T-helper 1 cell treated with Interleukin-12 subunit alpha and Interleukin-12 subunit beta and Interleukin-4 antibody, amounts not matched to agents 30 μg/mL and 1 μg/mL, for 36 hours (primary cell): ENCODE data around the gene GAK.
"Not testable (repeated sequence)": the region's sequence is repeated elsewhere in the genome, so short reads cannot be mapped to it uniquely, and the experiment has no call there.

Experiments used
- H3K27ac Mint-ChIP-seq: one replicate; pipeline ENCODE4 v1.8.0; 2021; ENCODE audit warnings: mild to moderate bottlenecking, mixed read lengths
- H3K27me3 Mint-ChIP-seq: one replicate; pipeline ENCODE4 v1.8.0; 2021; ENCODE audit warnings: low read depth, mixed read lengths
- H3K36me3 Mint-ChIP-seq: one replicate; pipeline ENCODE4 v1.8.0; 2021; ENCODE audit warnings: low read depth, mixed read lengths
- H3K4me1 Mint-ChIP-seq: one replicate; pipeline ENCODE4 v1.8.0; 2021; ENCODE audit warnings: low read depth, mixed read lengths
- H3K4me3 Mint-ChIP-seq: one replicate; pipeline ENCODE4 v1.8.0; 2021; ENCODE audit warnings: mild to moderate bottlenecking, moderate library complexity, mixed read lengths
- H3K9me3 Mint-ChIP-seq: one replicate; pipeline ENCODE4 v1.8.0; 2021; ENCODE audit warnings: mixed read lengths

Gene GAK

DNA sequence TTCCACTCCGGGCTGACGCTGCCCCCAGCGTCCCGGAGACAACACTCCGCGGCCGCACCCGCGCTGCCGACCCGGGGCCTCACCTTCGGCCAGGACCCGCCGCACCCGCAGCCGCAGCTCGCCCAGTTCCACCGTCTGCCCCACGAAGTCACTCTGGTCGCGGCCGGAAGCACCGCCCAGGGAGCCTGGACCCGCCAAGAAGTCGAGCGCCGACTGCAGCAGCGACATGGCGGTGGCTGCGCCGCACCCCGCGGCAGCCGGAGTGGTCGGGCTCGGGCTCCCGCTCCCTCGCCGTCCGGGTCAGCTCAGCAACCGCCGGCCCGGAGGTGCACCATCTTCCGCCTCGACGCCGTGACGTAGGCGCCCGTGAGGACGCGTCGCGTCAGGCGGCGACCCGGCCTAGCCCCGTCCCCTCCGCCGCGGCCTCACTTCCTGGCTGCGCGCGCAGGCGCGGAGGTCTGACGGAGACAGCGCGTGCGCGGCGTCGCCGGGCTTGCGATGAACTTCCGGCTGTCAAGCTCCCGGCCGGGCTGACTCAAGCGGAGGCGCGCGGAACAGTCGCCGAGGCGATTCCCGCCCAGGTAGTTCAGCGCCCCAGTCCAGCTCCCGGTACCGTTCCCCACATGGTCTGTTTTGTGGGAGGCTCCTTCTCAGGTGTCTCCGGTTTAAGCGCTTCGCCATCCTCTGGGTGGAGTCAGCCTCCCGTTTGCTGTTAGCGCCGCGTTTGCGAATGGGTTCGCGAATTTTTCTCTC is at the start of gene GAK, which contains the start of gene TMEM175:
TSS of gene GAK (minus strand) at position 357 of the 753 bp plus-strand sequence. CDS start at position 228, 129 bp downstream.
TSS of gene TMEM175 (plus strand) at position 501 of the 753 bp plus-strand sequence. CDS start 15,280 bp downstream, outside the sequence.
- Mint-ChIP-seq H3K27me3 (peaks cover 5% of the 10 kb centered on the region), H3K4me1 (peaks cover 28% of the 10 kb centered on the region), H3K36me3 (peaks cover 2% of the 10 kb centered on the region), H3K9me3 (no peaks in the 10 kb centered on the region), H3K4me3 (peak within 1 kb of the TSS; percentile 94), H3K27ac (peak within 1 kb of the TSS; percentile 95)

- H3K27me3 Mint-ChIP-seq, result no peaks in the 10 kb centered on the region
- no peak overlapping the region for H3K27ac Mint-ChIP-seq
- peaks cover under 1% of the 10 kb centered on the region for H3K4me1 Mint-ChIP-seq
- no peaks in the 10 kb centered on the region for H3K36me3 Mint-ChIP-seq
- no peak overlapping the region for H3K4me3 Mint-ChIP-seq
- no peaks in the 10 kb centered on the region for H3K9me3 Mint-ChIP-seq
These were observed 47.0 kb upstream of the GAK start for GRCh38 chr4:978957-979701.

DNA sequence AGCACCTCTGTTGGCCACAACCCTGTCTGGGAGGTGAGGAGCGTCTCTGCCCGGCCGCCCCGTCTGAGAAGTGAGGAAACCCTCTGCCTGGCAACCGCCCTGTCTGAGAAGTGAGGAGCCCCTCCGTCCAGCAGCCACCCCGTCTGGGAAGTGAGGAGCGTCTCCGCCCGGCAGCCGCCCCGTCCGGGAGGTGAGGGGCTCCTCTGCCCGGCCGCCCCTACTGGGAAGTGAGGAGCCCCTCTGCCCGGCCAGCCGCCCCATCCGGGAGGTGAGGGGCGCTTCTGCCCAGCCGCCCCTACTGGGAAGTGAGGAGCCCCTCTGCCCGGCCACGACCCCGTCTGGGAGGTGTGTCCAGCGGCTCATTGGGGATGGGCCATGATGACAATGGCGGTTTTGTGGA is 43.9 kb upstream of the GAK start:
- not testable (repeated sequence) for H3K27me3 Mint-ChIP-seq, H3K27ac Mint-ChIP-seq, H3K9me3 Mint-ChIP-seq, H3K4me3 Mint-ChIP-seq, H3K4me1 Mint-ChIP-seq, H3K36me3 Mint-ChIP-seq

- Mint-ChIP-seq H3K4me3 (no peak overlapping the region), H3K27ac (no peak overlapping the region), H3K27me3 (no peaks in the 10 kb centered on the region), H3K36me3 (no peaks in the 10 kb centered on the region), H3K9me3 (no peaks in the 10 kb centered on the region), H3K4me1 (peaks cover 5% of the 10 kb centered on the region)
These were observed 42.6 kb upstream of the GAK start for GRCh38 chr4:974668-975067.

DNA sequence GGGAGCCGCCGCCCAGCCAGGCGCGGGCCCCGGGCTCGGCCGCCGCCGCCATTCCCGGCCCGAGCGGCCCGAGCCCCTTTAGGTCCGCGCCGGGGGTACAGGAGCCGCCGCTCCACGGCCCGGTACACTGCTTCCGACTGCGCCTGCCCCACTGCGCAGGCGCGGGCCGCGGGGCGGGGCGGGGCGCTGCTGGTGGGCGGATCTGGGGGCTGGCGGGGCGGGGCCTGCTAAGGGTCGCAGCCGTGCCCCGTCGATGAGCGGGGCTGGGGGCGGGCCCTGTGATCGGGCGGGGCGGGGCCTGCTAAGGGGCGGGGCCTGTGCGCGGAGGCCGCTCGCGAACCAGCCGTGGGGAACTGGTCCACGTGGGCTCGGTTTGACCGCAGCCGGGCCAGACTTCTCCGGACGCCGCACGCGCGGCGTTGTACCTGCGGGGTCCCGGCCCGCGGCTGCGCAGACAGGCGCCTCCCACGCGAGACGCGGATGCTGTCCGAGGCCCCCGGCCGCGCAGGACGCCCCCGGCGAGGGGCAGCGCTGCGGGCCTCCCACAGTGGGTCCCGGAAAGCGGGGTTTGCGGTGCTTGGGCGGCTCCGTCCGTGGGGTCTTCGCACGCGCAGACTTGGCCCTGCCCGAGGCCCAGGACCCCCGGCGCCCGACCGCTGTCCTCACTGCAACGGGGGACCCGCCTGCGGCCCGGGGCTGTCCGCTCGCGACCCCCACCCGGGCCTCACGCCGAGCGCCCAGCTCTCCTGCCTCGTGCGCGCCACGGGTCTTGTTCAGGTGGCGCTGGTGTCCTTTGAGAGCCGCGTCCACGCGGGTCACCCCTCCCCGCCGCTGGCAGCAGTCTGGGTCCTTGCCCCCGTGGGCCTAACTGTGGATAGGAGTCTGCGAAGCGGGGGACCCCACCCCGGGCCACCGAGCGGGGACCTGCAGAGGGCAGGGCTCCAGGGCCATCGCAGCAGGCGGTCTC is 41.6 kb upstream of the GAK start, which contains the start of gene DGKQ:
TSS of gene DGKQ (minus strand) at position 139 of the 967 bp plus-strand sequence. CDS start at position 52, 87 bp downstream.
- H3K27me3 Mint-ChIP-seq, result no peaks in the 10 kb centered on the region
- peak within 1 kb of the TSS; percentile 21 for H3K4me3 Mint-ChIP-seq
- H3K9me3 Mint-ChIP-seq, result no peaks in the 10 kb centered on the region
- H3K27ac Mint-ChIP-seq, result no peak within 1 kb of the TSS
- peaks cover 5% of the 10 kb centered on the region for H3K4me1 Mint-ChIP-seq
- no peaks in the 10 kb centered on the region for H3K36me3 Mint-ChIP-seq

- H3K4me3 Mint-ChIP-seq, result peak overlapping the region; percentile 21
- H3K27ac Mint-ChIP-seq, result no peak overlapping the region
- peaks cover 5% of the 10 kb centered on the region for H3K4me1 Mint-ChIP-seq
- no peaks in the 10 kb centered on the region for H3K9me3 Mint-ChIP-seq
- no peaks in the 10 kb centered on the region for H3K27me3 Mint-ChIP-seq
- no peaks in the 10 kb centered on the region for H3K36me3 Mint-ChIP-seq
These were observed 40.7 kb upstream of the GAK start for GRCh38 chr4:972651-973424.

GRCh38 chr4:971666-972500 is 39.8 kb upstream of the GAK start:
- Mint-ChIP-seq H3K36me3 (no peaks in the 10 kb centered on the region), H3K4me3 (no peak overlapping the region), H3K4me1 (peaks cover 5% of the 10 kb centered on the region), H3K27ac (no peak overlapping the region), H3K9me3 (no peaks in the 10 kb centered on the region), H3K27me3 (no peaks in the 10 kb centered on the region)

- Mint-ChIP-seq H3K4me1 (peaks cover 5% of the 10 kb centered on the region), H3K4me3 (no peak overlapping the region), H3K9me3 (no peaks in the 10 kb centered on the region), H3K27me3 (no peaks in the 10 kb centered on the region), H3K27ac (no peak overlapping the region), H3K36me3 (no peaks in the 10 kb centered on the region)
These were observed 38.9 kb upstream of the GAK start for GRCh38 chr4:970854-971520.

DNA sequence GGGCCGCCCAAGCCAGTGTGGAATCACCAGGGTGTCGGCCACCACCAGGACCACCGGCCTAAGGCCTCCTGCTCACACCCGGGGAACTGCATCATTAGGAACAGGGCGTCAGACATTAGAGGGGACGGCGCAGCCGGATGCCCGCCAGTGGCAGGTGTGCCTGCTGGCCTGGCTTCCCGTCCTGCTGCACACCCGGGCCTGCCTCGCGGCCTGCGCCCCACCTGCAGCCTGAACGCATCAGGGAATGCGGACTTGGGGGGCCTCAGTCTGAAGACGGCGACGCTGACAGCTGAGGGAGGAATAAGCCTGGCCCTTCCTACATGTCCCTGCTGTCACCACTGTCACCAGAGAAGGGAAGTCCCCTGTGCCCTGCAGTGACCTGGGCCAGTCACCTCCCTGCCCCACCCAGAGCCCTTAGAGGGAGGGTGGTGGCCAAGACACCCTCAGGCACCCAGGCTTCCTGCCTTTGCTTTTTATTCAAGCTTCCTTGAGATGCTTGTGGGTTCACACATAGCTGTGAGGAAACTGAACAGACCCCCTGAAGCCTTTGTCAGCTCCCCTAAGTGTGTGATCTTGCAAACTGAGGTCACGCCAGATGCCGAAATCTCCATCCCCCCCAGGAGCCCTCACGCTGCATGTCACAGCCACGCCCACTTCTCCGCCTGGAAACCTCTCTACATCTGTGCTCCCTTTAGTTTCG is 38.1 kb upstream of the GAK start:
- Mint-ChIP-seq H3K4me3 (no peak overlapping the region), H3K27me3 (no peaks in the 10 kb centered on the region), H3K4me1 (peaks cover 5% of the 10 kb centered on the region), H3K9me3 (no peaks in the 10 kb centered on the region), H3K36me3 (no peaks in the 10 kb centered on the region), H3K27ac (no peak overlapping the region)

- no peaks in the 10 kb centered on the region for H3K9me3 Mint-ChIP-seq
- H3K27me3 Mint-ChIP-seq, result no peaks in the 10 kb centered on the region
- no peak overlapping the region for H3K4me3 Mint-ChIP-seq
- H3K4me1 Mint-ChIP-seq, result peaks cover 5% of the 10 kb centered on the region
- H3K27ac Mint-ChIP-seq, result no peak overlapping the region
- H3K36me3 Mint-ChIP-seq, result no peaks in the 10 kb centered on the region
These were observed 36.7 kb upstream of the GAK start for GRCh38 chr4:968621-969394.

- Mint-ChIP-seq H3K27me3 (no peaks in the 10 kb centered on the region), H3K9me3 (no peaks in the 10 kb centered on the region), H3K27ac (no peak overlapping the region), H3K4me3 (no peak overlapping the region), H3K36me3 (no peaks in the 10 kb centered on the region), H3K4me1 (peaks cover 5% of the 10 kb centered on the region)
These were observed 36.1 kb upstream of the GAK start for GRCh38 chr4:968221-968620.
